Chondrocyte (in vitro differentiated cells): ENCODE results near the gene AKAP11. TPM values are rescaled to one million over a fixed set of nuclear protein-coding genes. Genes with fewer than 3 reads are reported as not detected.

Experiments used
- DNase-seq: peaks from one replicate; pipeline ENCODE4 v3.0.0; 2021; ENCODE audit warnings: mixed read lengths, low spot score
- H3K27ac Mint-ChIP-seq: one replicate; pipeline ENCODE4 v1.8.0; 2021; ENCODE audit warnings: mild to moderate bottlenecking, moderate library complexity, mixed read lengths; ENCODE audit not compliant: unreplicated experiment
- H3K27me3 Mint-ChIP-seq: 2 replicates; pipeline ENCODE4 v1.8.0; 2021; ENCODE audit warnings: low read depth, mixed read lengths
- H3K36me3 Mint-ChIP-seq: 2 replicates; pipeline ENCODE4 v1.8.0; 2021; ENCODE audit warnings: low read depth, mixed read lengths
- H3K4me1 Mint-ChIP-seq: 2 replicates; pipeline ENCODE4 v1.8.0; 2021; ENCODE audit warnings: low read depth, mild to moderate bottlenecking, mixed read lengths
- H3K4me3 Mint-ChIP-seq: one replicate; pipeline ENCODE4 v1.8.0; 2021; ENCODE audit warnings: mild to moderate bottlenecking, moderate library complexity, mixed read lengths; ENCODE audit not compliant: unreplicated experiment
- H3K9me3 Mint-ChIP-seq: 2 replicates; pipeline ENCODE4 v1.8.0; 2021; ENCODE audit warnings: low read depth, mixed read lengths
- total RNA-seq: library from RNA; stranded (reverse); gene quantifications from 3 replicates; pipeline ENCODE4 v1.2.1, GENCODE V29; 2021
- TF ChIP-seq, protein P1 (sequence below): fragments of 200-600 bp; sonication (generic); IDR thresholded peaks from 2 replicates; pipeline ENCODE4 v1.5.0; 2021; ENCODE audit warnings: antibody characterized with exemption, mild to moderate bottlenecking, moderate library complexity

Gene AKAP11
- total RNA-seq, 1 donor from 2014 or later = 34.9 TPM

DNA sequence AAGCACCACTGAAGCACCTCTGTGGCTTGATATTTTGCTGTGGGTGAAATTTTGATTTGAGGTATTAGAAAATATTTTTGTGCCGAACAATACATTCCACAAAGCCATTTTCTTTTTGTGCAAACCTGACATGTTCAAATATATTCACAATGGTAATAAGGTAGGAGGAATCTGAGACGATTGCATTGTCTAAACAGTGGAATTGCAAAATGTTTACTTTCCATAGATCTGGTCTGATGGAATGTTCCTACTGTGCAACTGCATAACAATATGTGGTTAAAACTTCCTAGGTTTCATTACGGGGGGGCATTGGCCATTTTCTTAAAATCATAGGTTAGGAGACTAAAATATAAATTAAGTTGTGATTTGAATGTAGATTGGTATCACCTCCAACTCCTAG, 42.7 kb upstream of the AKAP11 start:
- TF ChIP-seq, protein P1, sequence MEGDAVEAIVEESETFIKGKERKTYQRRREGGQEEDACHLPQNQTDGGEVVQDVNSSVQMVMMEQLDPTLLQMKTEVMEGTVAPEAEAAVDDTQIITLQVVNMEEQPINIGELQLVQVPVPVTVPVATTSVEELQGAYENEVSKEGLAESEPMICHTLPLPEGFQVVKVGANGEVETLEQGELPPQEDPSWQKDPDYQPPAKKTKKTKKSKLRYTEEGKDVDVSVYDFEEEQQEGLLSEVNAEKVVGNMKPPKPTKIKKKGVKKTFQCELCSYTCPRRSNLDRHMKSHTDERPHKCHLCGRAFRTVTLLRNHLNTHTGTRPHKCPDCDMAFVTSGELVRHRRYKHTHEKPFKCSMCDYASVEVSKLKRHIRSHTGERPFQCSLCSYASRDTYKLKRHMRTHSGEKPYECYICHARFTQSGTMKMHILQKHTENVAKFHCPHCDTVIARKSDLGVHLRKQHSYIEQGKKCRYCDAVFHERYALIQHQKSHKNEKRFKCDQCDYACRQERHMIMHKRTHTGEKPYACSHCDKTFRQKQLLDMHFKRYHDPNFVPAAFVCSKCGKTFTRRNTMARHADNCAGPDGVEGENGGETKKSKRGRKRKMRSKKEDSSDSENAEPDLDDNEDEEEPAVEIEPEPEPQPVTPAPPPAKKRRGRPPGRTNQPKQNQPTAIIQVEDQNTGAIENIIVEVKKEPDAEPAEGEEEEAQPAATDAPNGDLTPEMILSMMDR = no peak
- Mint-ChIP-seq H3K27ac (no peak overlapping the region), H3K36me3 (peaks cover 23% of the 10 kb centered on the region), H3K4me1 (peaks cover 14% of the 10 kb centered on the region), H3K9me3 (peaks cover 2% of the 10 kb centered on the region), H3K27me3 (no peaks in the 10 kb centered on the region), H3K4me3 (no peak overlapping the region)
- no peak for DNase-seq

DNA sequence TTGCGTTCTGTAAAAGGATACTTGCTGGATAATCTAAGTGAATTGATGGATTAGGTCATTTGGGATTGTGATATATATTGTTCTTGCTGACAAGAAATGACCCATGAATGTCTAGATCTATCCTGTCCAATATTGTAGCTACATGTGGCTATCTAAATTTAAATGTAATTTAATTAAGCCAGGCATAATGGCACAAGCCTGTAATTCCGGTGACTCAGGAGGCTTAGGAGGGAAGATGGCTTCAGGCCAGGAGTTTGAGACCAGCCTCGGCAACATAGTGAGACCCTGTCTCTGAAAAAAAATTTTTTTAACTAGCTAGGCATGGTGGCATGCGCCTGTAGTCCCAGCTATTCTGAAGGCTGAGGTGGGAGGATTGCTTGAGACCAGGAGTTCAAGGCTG, 39.3 kb upstream of the AKAP11 start:
- Mint-ChIP-seq H3K36me3 (peaks cover 9% of the 10 kb centered on the region), H3K4me3 (no peak overlapping the region), H3K27ac (no peak overlapping the region), H3K9me3 (no peaks in the 10 kb centered on the region), H3K27me3 (no peaks in the 10 kb centered on the region), H3K4me1 (peaks cover 16% of the 10 kb centered on the region)
- DNase-seq = no peak
- TF ChIP-seq, protein P1 = no peak

DNA sequence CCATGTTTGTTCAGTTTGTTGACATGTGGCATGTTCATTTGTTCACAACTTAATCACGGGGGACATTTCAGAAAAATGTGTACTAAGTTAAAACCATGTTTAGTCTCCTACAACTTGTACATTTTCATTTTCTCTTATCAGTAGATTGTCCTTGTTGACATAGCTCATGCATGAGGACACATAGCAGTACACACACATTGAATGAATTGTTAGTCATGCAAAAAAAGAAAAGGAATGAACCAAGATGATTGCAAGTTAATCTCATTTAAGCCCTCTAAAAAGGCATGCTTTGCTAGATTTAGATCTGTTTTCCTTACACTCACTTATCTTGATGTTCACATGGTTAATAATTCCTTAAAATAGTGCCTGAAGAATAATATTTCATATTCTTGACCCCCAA, 38.2 kb upstream of the AKAP11 start:
- Mint-ChIP-seq H3K4me3 (no peak overlapping the region), H3K27ac (no peak overlapping the region), H3K9me3 (no peaks in the 10 kb centered on the region), H3K36me3 (peaks cover 7% of the 10 kb centered on the region), H3K4me1 (peaks cover 16% of the 10 kb centered on the region), H3K27me3 (no peaks in the 10 kb centered on the region)
- DNase-seq = no peak
- TF ChIP-seq, protein P1 = no peak

DNA sequence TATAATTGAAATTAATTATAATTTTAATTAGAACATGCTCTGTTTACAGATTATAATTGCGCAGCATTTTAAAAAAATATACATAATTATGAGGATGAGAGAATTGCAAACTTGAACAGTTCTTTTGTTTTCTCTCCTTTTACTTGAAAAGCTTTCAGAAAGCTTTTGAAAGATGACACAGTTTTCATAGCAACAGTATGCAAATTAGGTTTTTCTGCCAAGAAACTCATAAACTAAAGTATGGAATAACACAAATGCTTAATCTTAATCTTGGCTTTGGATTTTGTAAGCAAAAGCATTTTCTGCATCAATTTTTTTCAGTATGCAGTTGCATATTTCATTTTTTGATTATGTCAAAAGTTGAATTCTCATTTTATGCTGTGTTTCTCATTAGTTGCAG, 32.8 kb upstream of the AKAP11 start:
- TF ChIP-seq, protein P1 = no peak
- Mint-ChIP-seq H3K27ac (no peak overlapping the region), H3K36me3 (peaks cover 5% of the 10 kb centered on the region), H3K4me1 (peaks cover 19% of the 10 kb centered on the region), H3K4me3 (no peak overlapping the region), H3K9me3 (no peaks in the 10 kb centered on the region), H3K27me3 (no peaks in the 10 kb centered on the region)
- no peak for DNase-seq

DNA sequence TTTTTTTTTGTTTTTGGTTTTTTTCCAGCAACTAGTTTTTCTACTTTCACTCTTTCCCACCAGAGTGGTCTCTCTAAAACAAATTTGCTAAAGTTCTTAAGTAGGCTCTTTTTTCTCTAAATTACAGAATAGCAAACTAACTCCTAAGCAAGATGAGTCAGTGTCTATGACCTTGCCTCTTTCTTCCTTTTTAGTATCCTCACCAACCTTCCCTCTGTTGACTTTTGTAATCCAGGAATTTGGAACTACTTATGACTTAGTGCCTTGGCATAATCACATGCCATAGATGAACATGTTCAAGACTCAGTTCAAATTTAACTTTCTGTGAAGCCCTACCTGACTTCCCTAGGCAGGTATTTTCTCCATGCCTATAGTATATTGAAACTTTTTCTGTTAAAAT, 32.3 kb upstream of the AKAP11 start:
- no peaks in the 10 kb centered on the region for H3K27me3 Mint-ChIP-seq
- DNase-seq = no peak

More for the DNA sequence above, 32.3 kb upstream of the AKAP11 start:
- no peaks in the 10 kb centered on the region for H3K9me3 Mint-ChIP-seq
- H3K4me3 Mint-ChIP-seq = no peak overlapping the region
- TF ChIP-seq, protein P1 = no peak
- peaks cover 19% of the 10 kb centered on the region for H3K4me1 Mint-ChIP-seq
- peaks cover 5% of the 10 kb centered on the region for H3K36me3 Mint-ChIP-seq
- no peak overlapping the region for H3K27ac Mint-ChIP-seq
